ENCODE measurements around the gene CLTRN. TPM values are rescaled to one million over a fixed set of nuclear protein-coding genes. Genes with fewer than 3 reads are reported as not detected.

The CLTRN gene
- total RNA-seq, 2 experiments from 2014 or later: 0.43 TPM; not detected in 1

GRCh38 chrX:15598026-15598425, 66.6 kb downstream of the CLTRN start:
- POLR2A ChIA-PET: no interaction called here
- Mint-ChIP-seq H3K36me3 (no peaks in the 10 kb centered on the region), H3K9me3 (no peaks in the 10 kb centered on the region), H3K4me3 (no peak overlapping the region), H3K27ac (no peak overlapping the region), H3K4me1 (no peaks in the 10 kb centered on the region), H3K27me3 (no peaks in the 10 kb centered on the region)
- DNase-seq: no peak
- ATAC-seq (ENCODE audit: low read depth): no peak

DNA sequence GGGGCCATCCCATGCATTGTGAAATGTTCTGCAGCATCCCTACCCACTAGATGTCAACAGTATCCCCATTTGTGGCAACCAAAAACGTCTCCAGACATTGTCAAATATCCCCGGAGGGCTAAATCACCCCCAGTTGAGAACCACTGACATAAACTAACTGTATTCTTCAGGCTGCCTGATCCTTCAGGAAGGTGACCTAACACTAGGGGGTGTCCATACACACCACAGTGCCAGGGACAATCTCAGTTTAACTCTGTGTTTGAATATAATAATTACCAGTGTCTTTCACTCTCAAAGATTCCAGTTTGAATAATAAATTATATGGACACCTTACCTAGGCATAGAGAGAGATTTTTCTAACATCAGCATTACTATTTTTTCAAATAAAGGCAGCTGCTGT, 70.2 kb downstream of the CLTRN start:
- Mint-ChIP-seq H3K9me3 (no peaks in the 10 kb centered on the region), H3K27me3 (no peaks in the 10 kb centered on the region), H3K4me3 (no peak overlapping the region), H3K4me1 (no peaks in the 10 kb centered on the region), H3K27ac (no peak overlapping the region), H3K36me3 (no peaks in the 10 kb centered on the region)
- POLR2A ChIA-PET: no interaction called here
- no peak for DNase-seq
- no peak for ATAC-seq (ENCODE audit: low read depth)

DNA sequence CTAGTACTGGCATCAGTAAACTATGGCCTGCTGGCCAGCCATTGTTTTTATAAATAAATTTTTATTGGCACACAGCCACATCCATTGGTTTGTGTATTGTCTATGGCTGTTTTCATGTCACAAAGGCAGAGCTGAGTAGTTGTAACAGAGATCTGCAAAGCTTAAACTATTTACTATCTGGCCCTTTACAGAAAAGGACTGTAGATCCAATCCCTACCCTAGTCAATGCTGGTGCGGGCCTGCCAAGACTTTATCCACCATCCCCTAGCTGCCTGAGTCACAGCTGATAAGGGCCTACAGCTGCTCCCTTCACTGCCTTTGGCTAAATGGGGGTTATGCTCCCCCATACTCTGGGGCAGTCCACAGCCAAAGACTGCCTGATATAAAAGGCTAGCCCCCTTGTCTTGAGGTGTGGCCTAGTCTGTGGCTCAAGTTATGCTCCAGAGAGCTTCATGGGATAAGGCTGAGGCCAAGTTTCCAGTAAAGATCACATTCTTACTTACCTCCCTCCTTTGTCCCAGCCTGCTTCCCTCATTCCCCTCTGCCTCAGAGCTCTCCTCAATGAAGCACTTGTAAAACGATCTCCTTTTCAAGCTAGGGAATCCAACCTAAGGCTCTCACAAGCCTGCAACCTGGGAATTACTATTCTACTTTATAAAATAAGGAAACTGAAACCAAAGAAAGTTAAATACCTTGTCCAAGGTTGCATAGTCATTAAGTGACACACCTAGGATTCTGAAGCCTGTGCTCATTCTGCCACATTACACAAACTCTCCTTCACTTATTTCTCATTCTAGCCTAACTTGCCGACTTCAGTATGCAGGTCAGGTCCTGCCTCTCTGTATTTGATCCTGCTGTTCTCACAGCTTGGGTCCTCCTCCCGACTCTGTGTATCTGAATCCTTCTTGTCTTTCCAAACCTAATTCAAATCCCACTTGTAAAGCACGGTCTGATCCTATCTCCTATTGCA, 84.5 kb downstream of the CLTRN start:
- no peaks in the 10 kb centered on the region for H3K9me3 Mint-ChIP-seq
- H3K27ac Mint-ChIP-seq: no peak overlapping the region
- peaks cover 10% of the 10 kb centered on the region for H3K27me3 Mint-ChIP-seq
- DNase-seq: no peak
- POLR2A ChIA-PET: no interaction called here
- ATAC-seq (ENCODE audit: low read depth): no peak
- no peak overlapping the region for H3K4me3 Mint-ChIP-seq
- no peaks in the 10 kb centered on the region for H3K36me3 Mint-ChIP-seq
- H3K4me1 Mint-ChIP-seq: no peaks in the 10 kb centered on the region

Other genes starting within 250 kb of the CLTRN start
- 1 to 10 TPM; 1.4 to 2.4 TPM for gene PIR, start 171.5 kb downstream of the CLTRN start, total RNA-seq
- not detected for gene BMX, start 164.0 kb downstream of the CLTRN start, total RNA-seq
- gene ACE2, start 63.8 kb downstream of the CLTRN start, total RNA-seq: not detected
- gene CA5B, start 73.5 kb upstream of the CLTRN start, total RNA-seq: 10 to 100 TPM; 18.5 to 23.4 TPM
- gene ZRSR2, start 125.7 kb upstream of the CLTRN start, total RNA-seq: 10 to 100 TPM; 19.3 TPM
- 10 to 100 TPM; 28.8 to 31.5 TPM for gene AP1S2, start 190.0 kb upstream of the CLTRN start, total RNA-seq

Measured in activated naive CD8-positive, alpha-beta T cell treated with anti-CD3 and anti-CD28 coated beads, Interleukin-2, amount 10 ng/mL, durations not matched to agents 7 days and 5 days (primary cell).